Mammary epithelial cell (primary cell): ENCODE results near the gene NCR3LG1.

Experiments
- EZH2 ChIP-seq: IDR thresholded peaks from 2 replicates; pipeline ENCODE4 v1.6.1; 2012; ENCODE audit warnings: low read length, inconsistent platforms, borderline replicate concordance
- TF ChIP-seq, protein P1 (sequence below), 2 donors: IDR thresholded peaks in 1 of 2; conservative IDR thresholded peaks in 1 of 2; 2 replicates each; pipeline ENCODE4 v1.5.1; 2011 to 2012; ENCODE audit warnings: inconsistent platforms in 2 of 2, low read length in 2 of 2, mild to moderate bottlenecking in 2 of 2, control low read depth in 1 of 2, low read depth in 1 of 2; ENCODE audit not compliant: insufficient read depth in 1 of 2; ENCODE audit errors: extremely low read depth in 1 of 2

DNA sequence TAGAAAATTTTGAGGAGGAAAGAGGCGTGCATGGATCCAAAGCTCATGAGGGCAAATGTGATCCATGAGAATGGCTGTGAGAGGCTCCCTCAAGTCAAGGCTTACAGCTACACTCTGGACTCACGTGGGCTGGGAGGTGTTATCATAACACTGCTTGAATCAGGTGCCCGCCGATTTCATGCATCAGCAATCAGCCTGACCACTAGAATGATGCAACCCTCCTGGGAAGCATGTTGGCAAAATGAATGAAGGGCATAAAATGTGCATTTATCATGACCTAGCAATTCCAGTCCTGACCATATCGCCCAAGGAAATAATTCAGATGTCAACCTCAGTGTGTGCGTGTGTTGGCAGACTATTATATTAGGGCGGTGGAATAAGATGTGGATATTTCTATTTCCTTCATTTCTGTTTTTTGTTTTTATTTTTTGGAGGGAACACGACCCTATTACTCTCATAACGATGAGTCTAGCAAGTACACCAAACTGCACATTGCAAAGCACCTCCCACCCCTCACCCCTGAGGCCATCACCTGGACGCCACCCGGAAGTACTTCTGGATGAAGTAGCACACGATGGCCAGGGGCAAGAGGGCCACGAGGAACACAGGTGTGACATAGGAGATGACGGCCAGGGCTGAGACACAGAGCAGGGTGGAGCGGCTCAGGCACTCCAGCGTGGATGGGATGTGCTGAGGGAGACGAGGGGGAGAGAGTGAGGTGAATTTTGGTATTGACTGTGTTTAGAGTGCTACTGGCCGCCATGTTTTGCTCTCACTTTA is 52.6 kb downstream of the NCR3LG1 start:
- TF ChIP-seq, protein P1, sequence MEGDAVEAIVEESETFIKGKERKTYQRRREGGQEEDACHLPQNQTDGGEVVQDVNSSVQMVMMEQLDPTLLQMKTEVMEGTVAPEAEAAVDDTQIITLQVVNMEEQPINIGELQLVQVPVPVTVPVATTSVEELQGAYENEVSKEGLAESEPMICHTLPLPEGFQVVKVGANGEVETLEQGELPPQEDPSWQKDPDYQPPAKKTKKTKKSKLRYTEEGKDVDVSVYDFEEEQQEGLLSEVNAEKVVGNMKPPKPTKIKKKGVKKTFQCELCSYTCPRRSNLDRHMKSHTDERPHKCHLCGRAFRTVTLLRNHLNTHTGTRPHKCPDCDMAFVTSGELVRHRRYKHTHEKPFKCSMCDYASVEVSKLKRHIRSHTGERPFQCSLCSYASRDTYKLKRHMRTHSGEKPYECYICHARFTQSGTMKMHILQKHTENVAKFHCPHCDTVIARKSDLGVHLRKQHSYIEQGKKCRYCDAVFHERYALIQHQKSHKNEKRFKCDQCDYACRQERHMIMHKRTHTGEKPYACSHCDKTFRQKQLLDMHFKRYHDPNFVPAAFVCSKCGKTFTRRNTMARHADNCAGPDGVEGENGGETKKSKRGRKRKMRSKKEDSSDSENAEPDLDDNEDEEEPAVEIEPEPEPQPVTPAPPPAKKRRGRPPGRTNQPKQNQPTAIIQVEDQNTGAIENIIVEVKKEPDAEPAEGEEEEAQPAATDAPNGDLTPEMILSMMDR (conservative IDR thresholded peaks at IDR 0.05 in 1 of 2, IDR thresholded peaks at IDR 0.05 in 1 of 2; ENCODE audit: extremely low read depth in 1 of 2, insufficient read depth in 1 of 2, low read depth in 1 of 2, low read length in 2 of 2): no peak
- no peak for TF ChIP-seq EZH2
